Psoas muscle (tissue), 8 donors: Measurements from ENCODE around the gene ZBP1. TPM values are rescaled to one million over a fixed set of nuclear protein-coding genes. Genes with fewer than 3 reads are reported as not detected.

Experiments used
- ATAC-seq, 4 donors: fragments of 200-7000 bp; cut with Tn5 transposase; one replicate each; pipeline ENCODE4 v1.9.1; 2020; ENCODE audit warnings: moderate library complexity in 3 of 4, mild to moderate bottlenecking in 2 of 4
- DNase-seq, 2 donors: peaks; one replicate each; pipeline ENCODE4 v3.0.0-alpha.2; 2020
- H3K27ac ChIP-seq: fragments of 200-600 bp; one replicate; pipeline ENCODE4 v1.8.0; 2022
- H3K27me3 ChIP-seq, 3 donors: fragments of 200-600 bp in 1 of 3; one replicate each; pipeline versions ENCODE4 v1.6.1 to v1.8.0; 2013 to 2022; ENCODE audit warnings: low read length in 2 of 3, mild to moderate bottlenecking in 2 of 3, moderate library complexity in 1 of 3; ENCODE audit not compliant: insufficient read depth in 3 of 3
- H3K36me3 ChIP-seq, 2 donors: fragments of 200-600 bp in 1 of 2; one replicate each; pipeline versions ENCODE4 v1.6.1 to v1.8.0; 2013 to 2022; ENCODE audit warnings: low read depth in 1 of 2, mild to moderate bottlenecking in 1 of 2, moderate library complexity in 1 of 2; ENCODE audit not compliant: insufficient read depth in 1 of 2
- H3K4me1 ChIP-seq: fragments of 200-600 bp; one replicate; pipeline ENCODE4 v1.8.0; 2022
- H3K4me3 ChIP-seq: fragments of 200-600 bp; one replicate; pipeline ENCODE4 v1.8.0; 2022; ENCODE audit warnings: mild to moderate bottlenecking
- H3K9me3 ChIP-seq: fragments of 200-600 bp; one replicate; pipeline ENCODE4 v1.8.0; 2022
- CTCF ChIP-seq: fragments of 200-600 bp; IDR thresholded peaks from one replicate; pipeline ENCODE4 v1.8.0; 2022; ENCODE audit warnings: antibody characterized with exemption
- WGBS, 3 donors: extraction: QIAGEN DNeasy Blood & Tissue Kit; methylation state at CpG; one replicate each; pipeline versions ENCODE4 v1.1.6 to v1.1.7; 2013; 5-methylcytosine and 5-hydroxymethylcytosine counted together
- intact Hi-C, 2 donors: fragments of 100-400 bp; cut with DNase I; formaldehyde crosslinking; loops; one replicate each; pipeline versions ENCODE4 v1.11.0 to v1.14.2; 2022
- polyA plus RNA-seq, 3 donors: library from polyadenylated mRNA; stranded (reverse); fragments of 200-250 nt; gene quantifications; one replicate each; pipeline ENCODE4 v1.2.3, GENCODE V29; 2013
- total RNA-seq, 4 donors: library from RNA; stranded (reverse); fragmentation: NEBNext Ultra II Directional in 2 of 4; extraction: Animal tissue kit (Norgen Biotek cat#: 25700) in 2 of 4; gene quantifications; one replicate each; pipeline versions ENCODE4 v1.2.1 to v1.2.4, GENCODE V29; 2021 to 2023
- donor health status: healthy with polysubstance abuse.
- donor health status: DM: no; HTN: no; CAD: no; lungs with moderate emphysema.
- donor health status: Bipolar disorder and iron deficiency.
- donor health status: healthy.
- donor health status: DM: yes; HTN: yes; CAD: no.
- donor health status: DM: no; HTN: no; CAD: no.
- donor health status: DM: no; HTN: no; CAD: no.
- donor health status: DM: yes; HTN: yes; CAD: no.

The ZBP1 gene
- total and polyA plus RNA-seq, 7 donors, result 0.07 to 0.50 (median 0.20) TPM; not detected in 2

GRCh38 chr20:57570145-57570850 is 49.9 kb downstream of the ZBP1 start:
- no peak for DNase-seq
- H3K4me1 ChIP-seq, result no peaks in the 10 kb centered on the region
- H3K27ac ChIP-seq, result no peak overlapping the region
- 68 to 71% (median 71%) methylated on average over 20 of the region's 20 CpGs for WGBS, 3 donors
- H3K4me3 ChIP-seq, result no peak overlapping the region
- no peaks in the 10 kb centered on the region for H3K36me3 ChIP-seq
- peaks cover 0 to 49% (median 9%) of the 10 kb centered on the region in 3 donors for H3K27me3 ChIP-seq
- no peak for ATAC-seq
- TF ChIP-seq CTCF, result no peak
- intact Hi-C loops, result no loop called here
- no peaks in the 10 kb centered on the region for H3K9me3 ChIP-seq

- ATAC-seq (no peak), DNase-seq (no peak)
- Histone ChIP-seq H3K9me3 (no peaks in the 10 kb centered on the region), H3K4me1 (no peaks in the 10 kb centered on the region), H3K27me3 (peaks cover 0 to 41% (median 9%) of the 10 kb centered on the region in 3 donors), H3K36me3 (no peaks in the 10 kb centered on the region), H3K4me3 (no peak overlapping the region), H3K27ac (no peak overlapping the region)
- TF ChIP-seq CTCF, result no peak
- intact Hi-C loops, result no loop called here
- WGBS, 3 donors, result 87 to 93% (median 90%) methylated on average over 12 of the region's 12 CpGs
These were observed 51.3 kb downstream of the ZBP1 start for GRCh38 chr20:57568960-57569359.

GRCh38 chr20:57568088-57568896 is 51.9 kb downstream of the ZBP1 start:
- Histone ChIP-seq H3K4me3 (no peak overlapping the region), H3K9me3 (no peaks in the 10 kb centered on the region), H3K4me1 (no peaks in the 10 kb centered on the region), H3K27me3 (peaks cover 0 to 44% (median 9%) of the 10 kb centered on the region in 3 donors), H3K36me3 (no peaks in the 10 kb centered on the region), H3K27ac (no peak overlapping the region)
- 66 to 68% (median 67%) methylated on average over 13 of the region's 13 CpGs for WGBS, 3 donors
- intact Hi-C loops, result no loop called here
- ATAC-seq (no peak), DNase-seq (no peak)
- TF ChIP-seq CTCF, result no peak

GRCh38 chr20:57567471-57568079 is 52.7 kb downstream of the ZBP1 start:
- no peaks in the 10 kb centered on the region for H3K36me3 ChIP-seq
- no peaks in the 10 kb centered on the region for H3K9me3 ChIP-seq
- no peaks in the 10 kb centered on the region for H3K4me1 ChIP-seq
- TF ChIP-seq CTCF, result no peak
- WGBS, 3 donors, result 69 to 81% (median 77%) methylated on average over 9 of the region's 9 CpGs
- peaks cover 0 to 39% (median 9%) of the 10 kb centered on the region in 3 donors for H3K27me3 ChIP-seq
- ATAC-seq (no peak), DNase-seq (no peak)
- intact Hi-C loops, result no loop called here
- no peak overlapping the region for H3K4me3 ChIP-seq
- no peak overlapping the region for H3K27ac ChIP-seq
